ENCODE results near the gene HNF4A.
A peak's percentile ranks its signal among the peaks of the same experiment; 100 is the strongest.

HNF4A gene

GRCh38 chr20:44475694-44476560 is 120.4 kb downstream of the HNF4A start, which contains the start of gene TTPAL:
TTPAL (plus strand) TSS chr20:44475874; CDS start chr20:44480000, 4,126 bp downstream.
- DNase-seq, result peak; percentile 75 to 87

- DNase-seq, result no peak
Observed at GRCh38 chr20:44477151-44477550, 121.7 kb downstream of the HNF4A start.

- DNase-seq, result no peak
Observed at GRCh38 chr20:44478206-44478605, 122.7 kb downstream of the HNF4A start.

GRCh38 chr20:44479643-44480042 is 124.1 kb downstream of the HNF4A start:
- DNase-seq, result no peak

DNA sequence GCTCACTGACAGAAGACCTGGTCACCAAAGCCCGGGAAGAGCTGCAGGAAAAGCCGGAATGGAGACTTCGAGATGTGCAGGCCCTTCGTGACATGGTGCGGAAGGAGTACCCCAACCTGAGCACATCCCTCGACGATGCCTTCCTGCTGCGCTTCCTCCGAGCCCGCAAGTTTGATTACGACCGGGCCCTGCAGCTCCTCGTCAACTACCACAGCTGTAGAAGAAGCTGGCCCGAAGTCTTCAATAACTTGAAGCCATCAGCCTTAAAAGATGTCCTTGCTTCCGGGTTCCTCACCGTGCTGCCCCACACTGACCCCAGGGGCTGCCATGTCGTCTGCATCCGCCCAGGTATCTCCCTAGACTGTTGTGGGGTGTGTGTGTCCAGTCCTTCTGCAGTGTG is 124.6 kb downstream of the HNF4A start:
- no peak for DNase-seq

DNA sequence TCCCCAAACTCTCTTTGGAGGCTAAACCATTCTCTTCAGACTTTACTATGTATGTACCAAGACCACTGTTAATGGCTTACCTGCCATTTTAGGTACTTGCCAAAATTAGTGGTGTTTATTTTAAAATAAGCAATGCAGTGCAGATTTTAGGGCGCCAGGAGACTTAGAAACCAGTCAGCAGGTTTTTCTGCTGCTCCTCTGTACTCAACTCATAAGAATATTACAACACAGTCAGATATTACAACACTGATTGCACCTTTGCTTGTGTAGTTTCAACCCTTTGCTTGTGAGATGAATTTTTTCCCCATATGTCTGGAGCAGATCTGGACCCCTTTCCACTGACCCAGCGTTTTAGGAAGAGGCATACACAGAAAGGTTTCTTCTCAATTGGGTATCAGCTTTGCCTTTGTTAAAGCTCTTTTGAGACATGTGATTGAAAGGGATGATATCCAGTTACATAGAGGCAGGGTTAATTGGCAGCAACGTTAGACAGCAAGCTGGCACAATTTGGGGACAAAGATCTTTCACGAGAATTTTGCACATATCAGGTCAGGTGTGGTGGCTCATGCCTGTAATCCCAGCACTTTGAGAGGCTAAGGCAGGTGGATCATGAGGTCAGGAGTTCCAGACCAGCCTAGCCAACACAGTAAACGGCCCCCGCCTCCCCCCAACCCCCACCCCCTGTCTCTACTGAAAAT is 126.4 kb downstream of the HNF4A start:
- DNase-seq, result no peak

DNA sequence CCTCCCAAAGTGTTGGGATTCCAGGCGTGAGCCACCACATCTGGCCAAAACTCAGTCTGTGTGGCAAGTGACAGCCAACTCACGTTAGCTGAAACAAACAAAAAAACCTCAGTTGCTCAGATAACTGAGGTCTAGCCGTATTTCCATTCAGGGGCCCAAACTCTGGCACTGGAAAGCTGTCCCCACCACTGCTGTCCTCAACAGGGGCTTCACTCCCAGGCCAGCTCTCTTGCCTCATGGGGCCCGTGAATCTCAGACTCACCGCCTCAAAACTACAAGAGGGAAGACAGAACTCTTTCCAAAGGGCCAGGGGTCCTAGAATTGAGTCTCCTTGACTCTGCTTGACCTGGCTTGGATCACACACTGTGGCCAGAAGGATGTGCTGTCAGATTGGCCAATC is 127.6 kb downstream of the HNF4A start:
- DNase-seq, result no peak
